GM20000 (cell line): ENCODE data around the gene FYN.

Source experiments
- DNase-seq: peaks from one replicate; pipeline ENCODE4 v3.0.0; 2012; ENCODE audit warnings: low spot score
- TF ChIP-seq, protein P1 (sequence below): IDR thresholded peaks from 2 replicates; pipeline ENCODE4 v1.5.1; 2012; ENCODE audit warnings: mild to moderate bottlenecking, control low read depth; ENCODE audit errors: extremely low read depth, missing control alignments

The FYN gene

DNA sequence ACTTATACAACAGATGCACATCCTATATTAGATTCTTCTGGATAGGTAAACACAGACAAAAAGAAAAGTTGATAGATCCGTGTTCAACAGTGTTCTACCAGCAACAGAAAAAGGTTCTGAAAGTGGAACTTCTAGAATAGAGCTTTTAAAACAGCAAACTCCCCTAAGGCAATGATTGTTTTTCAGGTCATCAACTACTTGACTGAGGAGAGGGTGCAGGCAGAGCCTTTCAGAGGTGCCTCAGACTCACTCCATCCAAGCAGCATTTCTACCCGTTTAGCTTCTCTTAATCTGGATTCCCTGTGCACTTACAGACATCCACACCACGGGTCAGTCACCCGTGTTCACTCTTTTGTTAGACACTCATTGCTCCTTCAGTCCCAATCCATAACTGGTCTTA, 28.9 kb downstream of the FYN start:
- TF ChIP-seq, protein P1, sequence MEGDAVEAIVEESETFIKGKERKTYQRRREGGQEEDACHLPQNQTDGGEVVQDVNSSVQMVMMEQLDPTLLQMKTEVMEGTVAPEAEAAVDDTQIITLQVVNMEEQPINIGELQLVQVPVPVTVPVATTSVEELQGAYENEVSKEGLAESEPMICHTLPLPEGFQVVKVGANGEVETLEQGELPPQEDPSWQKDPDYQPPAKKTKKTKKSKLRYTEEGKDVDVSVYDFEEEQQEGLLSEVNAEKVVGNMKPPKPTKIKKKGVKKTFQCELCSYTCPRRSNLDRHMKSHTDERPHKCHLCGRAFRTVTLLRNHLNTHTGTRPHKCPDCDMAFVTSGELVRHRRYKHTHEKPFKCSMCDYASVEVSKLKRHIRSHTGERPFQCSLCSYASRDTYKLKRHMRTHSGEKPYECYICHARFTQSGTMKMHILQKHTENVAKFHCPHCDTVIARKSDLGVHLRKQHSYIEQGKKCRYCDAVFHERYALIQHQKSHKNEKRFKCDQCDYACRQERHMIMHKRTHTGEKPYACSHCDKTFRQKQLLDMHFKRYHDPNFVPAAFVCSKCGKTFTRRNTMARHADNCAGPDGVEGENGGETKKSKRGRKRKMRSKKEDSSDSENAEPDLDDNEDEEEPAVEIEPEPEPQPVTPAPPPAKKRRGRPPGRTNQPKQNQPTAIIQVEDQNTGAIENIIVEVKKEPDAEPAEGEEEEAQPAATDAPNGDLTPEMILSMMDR = no peak
- peak; percentile 31 for DNase-seq

DNA sequence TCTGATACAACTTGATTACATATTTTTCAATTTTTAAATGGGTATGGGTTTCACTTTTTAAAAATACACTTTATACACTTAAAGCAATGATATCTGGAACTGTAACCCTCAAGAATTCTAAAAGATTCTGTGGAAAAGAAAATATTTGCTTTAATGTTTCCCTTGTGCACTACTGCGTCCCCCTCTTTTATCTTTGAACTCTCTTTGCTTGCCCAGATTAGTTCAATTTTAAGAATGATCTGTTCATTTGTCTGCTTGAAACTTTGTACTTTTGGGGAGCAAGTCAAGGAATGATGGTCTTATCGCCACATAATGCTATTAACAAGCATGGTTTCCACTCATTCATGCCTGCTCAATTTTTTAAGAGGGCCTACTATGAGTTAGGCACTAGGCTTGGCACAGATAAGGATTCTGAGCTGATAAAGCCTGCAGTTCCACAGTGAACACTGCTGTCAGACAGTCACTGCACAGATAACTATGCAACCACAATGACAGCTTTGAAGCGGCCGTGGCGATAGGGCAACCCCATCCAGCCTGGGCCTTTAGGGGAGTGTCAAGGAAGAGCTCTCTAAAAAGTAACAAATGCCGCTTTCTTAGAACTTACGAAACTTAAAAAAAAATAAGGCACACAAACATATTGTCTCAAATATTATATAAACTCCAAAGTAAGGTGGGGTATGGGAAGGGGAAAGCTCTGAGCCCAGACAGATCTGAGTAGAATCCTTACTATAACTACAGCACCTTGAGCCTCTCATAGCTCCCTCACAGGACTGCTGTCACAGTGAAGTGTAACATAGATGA, 29.7 kb downstream of the FYN start:
- no peak for DNase-seq
- TF ChIP-seq, protein P1 = no peak

DNA sequence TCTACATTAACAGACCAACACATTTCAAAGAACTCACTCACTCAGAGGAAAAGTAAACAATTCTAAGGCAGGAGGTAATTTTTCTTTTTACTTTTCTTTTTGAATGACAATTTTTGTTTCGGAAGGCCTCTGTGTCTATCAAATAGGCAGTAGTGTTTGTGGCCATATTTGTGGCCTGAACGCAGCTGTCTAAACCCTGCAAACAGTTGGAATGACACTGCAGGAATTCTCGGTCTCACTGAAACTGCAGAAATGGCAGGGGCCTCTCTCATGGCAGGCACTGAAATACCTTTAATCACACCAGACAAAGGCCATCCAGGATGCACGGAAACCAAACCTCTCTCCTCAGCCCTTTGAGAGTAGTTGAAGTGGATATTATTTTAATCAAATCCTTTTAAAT, 30.4 kb downstream of the FYN start:
- TF ChIP-seq, protein P1 = no peak
- DNase-seq = no peak

DNA sequence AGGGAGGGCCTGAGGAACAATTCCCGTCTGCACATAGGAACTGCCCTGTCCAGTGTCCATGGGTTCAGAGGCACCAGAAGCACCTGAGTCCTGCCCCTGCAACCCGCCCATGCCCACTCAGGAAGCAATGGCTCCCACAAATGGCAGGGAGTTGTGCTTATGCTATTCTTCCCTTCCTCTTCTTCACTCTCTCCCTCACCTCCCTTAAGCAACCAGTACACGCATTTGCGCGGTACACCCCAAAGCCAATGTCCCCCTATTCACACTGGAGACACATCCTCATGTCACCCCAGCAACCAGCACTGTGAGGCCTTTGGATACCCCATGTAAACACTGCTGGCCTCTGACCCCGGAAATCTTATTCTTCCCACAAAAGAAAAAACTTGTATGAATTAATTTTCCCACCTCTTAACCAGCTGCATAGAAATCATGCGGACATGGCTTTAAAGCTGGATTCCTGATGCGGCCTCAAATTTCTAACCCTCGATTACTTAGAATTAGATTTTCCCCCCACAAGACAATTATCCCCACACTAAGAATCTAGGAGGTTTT, 30.9 kb downstream of the FYN start:
- no peak for DNase-seq
- TF ChIP-seq, protein P1 = no peak

DNA sequence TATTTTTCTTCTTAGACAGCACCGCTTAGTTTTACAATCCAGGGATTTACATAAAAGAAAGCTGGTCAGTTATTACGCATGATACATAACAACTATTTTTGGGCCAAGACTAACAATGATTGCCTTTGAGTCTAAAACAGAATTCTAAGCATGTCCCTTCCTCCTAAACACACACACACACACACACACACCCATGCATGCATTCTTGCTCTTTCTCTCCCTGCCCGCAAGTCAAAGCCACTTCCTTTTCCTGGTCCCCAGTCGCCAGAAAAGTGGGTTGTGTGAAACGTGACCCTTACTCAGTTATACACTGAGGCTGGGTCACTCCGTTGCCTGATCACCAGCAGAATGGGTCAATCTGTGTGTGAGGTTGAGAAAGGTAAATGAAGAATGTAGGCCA, 31.4 kb downstream of the FYN start:
- DNase-seq = no peak
- TF ChIP-seq, protein P1 = no peak

DNA sequence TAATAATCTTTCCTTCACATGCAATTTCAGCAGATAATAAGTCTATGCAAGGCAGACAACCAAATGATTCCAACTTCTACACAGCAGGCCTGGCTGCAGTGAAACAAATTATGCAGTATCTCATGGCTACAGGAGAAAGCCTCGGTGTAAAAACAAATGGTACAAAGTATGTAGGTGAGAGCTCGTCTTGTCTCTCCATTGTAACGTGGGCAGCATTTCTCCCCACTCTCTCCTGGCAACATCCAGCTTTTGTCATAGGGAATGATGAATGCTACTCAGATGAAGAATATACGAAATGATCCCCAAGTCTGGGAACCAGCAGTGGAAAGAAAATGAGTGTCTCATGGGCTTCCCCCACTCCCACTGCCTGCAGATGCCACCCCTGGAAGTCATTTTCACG, 32.4 kb downstream of the FYN start:
- TF ChIP-seq, protein P1 = no peak
- no peak for DNase-seq

DNA sequence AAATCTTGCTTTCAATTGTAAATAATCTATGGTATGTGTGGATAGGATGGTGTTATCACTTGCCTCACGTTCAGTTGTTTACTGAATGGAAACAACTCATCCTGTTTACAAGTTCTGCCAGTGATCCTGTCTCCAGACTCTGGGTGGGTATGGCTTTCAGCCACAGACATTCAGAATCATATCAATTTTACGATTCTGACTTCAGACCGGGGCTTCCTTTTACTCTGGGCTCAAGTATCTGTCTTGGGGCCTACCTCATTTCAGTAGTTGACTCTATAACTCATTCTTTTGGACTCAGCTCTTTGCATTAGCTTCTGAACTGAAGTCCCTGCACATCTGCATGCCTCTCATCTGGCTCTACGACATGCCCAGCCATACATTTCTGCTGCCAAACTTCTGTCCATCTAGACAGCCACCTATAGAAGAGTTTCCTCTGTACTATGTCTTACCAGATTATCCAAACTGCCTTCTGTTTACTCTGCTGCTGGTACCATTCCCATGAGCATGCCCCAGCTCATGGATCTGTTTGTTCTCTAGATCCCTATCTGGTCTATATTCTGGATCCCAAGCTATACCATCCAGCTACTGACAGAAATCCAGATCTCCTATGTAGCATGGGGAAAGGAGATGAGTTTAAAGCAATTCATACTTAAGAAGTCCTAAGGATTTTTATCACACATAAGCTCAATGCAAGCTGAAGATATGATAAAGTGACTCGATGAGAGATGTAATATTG, 34.3 kb downstream of the FYN start:
- TF ChIP-seq, protein P1 = no peak
- no peak for DNase-seq
